Activated CD4-positive, alpha-beta T cell treated with anti-CD3 and anti-CD28 coated beads, Interleukin-10, Interleukin-2, amounts not matched to agents 100 ng/mL and 50 ng/mL, durations not matched to agents 16 hours and 8 hours (primary cell): ENCODE measurements around the gene NFATC1.
"Not testable (repeated sequence)": the region's sequence is repeated elsewhere in the genome, so short reads cannot be mapped to it uniquely, and the experiment has no call there.

Experiments used
- DNase-seq: peaks from one replicate; pipeline ENCODE4 v3.0.0-alpha.2; 2020

Gene NFATC1

DNA sequence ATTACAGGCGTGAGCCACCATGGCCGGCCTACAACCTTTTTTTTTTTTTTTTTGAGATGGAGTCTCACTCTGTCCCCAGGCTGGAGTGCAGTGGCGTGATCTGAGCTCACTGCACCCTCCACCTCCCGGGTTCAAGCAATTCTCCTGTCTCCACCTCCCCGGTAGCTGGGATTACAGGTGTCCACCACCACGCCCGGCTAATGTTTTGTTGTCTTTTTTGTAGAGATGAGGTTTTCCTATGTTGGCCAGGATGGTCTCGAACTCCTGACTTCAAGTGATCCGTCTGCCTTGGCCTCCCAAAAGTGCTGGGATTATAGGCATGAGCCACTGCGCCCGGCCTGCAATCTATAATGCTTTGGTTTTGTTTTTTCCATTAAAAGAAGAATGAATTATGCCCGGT, 19.1 kb upstream of the NFATC1 start:
- not testable (repeated sequence) for DNase-seq

DNA sequence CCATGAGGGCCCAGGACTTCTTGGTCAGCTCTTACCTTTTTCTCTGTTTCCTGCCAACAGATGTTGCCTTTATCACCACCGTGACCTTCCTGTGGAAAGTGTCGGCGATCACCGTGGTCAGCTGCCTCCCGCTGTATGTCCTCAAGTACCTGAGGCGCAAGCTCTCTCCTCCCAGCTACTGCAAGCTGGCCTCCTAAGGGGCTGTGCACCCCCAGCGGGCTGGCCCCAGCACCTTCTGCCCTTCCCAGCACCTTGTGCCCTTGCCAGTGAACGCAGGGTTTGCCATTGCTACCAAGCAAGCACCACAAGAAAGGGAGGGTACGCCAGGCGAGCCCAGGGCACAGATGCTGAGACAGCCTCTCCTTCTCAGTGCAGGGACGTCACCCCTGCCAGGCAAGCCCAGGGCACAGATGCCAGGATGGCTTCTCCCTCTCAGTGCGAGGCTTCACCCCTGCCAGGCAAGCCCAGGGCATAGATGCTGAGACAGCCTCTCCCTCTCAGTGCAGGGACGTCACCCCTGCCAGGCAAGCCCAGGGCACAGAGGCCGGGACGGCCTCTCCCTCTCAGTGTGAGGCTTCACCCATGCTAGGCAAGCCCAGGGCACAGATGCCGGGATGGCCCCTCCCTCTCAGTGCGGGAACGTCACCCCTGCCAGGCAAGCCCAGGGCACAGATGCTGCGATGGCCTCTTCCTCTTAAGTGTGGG, 18.4 kb upstream of the NFATC1 start:
- DNase-seq = no peak

DNA sequence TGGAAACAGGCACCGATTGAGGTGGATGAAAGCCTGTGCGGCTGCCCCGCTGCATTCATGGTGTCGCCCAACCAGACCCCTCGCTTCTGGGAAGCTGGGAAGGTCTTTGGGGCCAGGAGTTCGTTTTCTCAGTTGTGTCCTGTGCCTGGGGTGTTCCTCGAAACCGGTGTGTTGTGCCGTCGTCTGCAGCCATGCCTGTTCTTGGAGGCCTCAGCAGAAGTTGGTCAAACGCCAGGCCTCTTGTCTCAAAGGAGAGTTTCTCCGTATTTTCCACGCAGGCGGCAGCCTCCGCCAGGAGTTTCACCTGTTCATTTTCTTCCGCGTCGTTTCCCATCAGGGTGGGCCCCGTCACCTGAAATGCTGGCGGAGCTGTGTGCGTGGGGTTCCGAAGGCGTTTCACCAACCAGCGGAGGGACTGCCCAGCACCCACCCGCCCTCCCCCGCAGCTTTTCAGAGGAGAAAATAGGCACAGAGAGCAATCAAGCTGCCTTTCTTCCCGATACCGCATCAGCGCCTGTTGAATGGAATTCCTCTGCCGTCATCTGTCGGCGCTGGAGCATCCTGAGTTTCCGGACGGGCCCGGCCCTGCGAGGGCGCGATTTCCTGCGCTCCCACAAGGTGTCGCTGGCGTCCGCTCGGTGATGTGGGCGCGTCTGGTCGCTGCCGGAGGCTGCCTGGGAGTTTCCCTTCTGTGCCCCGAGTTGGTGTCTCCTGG, 17.0 kb upstream of the NFATC1 start:
- peak; percentile 83 for DNase-seq

DNA sequence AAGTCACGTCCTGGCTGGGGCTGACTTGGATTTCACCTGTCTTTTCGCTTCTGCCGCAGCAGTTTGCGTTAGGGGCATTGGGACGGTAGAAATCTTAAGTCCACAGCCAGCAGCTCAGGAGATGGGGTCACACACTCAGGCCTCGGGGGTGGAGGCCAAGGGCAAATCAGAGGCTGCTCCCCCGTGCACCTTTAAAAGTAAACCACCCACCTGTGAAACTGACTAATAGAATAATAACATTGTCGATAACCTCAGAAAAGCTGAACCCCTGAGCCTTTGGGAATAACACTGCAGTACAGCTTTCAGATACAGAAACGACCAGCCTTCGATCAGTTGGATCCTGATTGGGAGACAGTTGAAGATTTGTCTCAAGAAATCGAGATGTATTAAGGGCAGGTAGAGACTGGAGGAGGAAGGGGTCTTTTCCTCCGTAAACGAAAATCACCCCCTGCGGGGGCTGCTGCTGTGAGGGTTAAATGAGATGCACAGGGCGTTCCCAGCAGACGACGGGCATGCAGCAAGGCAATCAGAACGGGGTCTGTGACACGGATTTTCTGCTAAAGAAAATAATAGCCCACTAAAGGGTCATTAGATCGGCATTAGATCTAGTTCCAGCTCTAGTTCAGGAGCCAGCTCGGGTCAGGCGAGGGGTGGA, 16.4 kb upstream of the NFATC1 start:
- DNase-seq = no peak

DNA sequence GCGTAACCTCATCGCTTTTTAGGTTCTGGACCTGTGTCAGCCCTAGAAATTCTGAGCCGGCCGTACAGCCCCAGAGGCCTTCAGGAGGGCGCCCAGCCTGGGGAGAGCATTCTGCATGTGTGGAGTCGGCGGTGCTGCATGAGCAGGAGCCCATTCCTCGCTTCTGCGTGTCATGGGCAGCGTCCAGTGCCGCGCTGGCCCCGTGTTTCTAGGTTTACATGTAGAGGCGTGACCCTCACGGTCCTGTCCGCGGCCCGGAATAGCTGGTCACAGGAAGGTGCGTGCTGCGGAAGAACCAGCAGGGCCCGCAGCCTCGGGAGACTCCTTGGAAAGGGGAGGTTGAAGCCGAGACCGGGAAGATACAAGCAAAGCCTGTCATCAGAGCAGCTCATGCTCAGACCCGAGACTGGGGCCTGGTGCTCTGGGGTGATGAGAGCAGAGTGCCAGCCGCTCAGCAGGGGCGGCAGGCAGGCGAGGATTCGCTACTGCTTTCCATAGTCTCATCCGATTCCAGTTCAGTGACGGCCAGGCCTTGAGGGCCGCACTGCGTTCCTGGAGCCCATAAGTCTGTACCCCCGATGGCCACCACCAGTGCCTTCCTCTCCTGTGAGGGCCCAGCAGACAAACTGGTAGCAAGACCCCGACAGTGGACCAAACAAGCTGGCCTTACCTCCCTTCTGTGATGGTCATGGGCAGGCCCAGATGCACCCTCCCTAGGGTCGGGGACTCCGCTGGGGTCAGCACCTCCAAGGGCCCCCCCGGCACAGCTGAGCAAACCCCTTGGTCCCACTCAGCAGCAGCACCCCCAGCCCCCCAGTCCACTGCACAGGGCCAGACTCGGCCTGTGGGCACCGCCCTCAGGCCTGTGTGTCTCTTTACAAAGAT, 15.6 kb upstream of the NFATC1 start:
- no peak for DNase-seq

DNA sequence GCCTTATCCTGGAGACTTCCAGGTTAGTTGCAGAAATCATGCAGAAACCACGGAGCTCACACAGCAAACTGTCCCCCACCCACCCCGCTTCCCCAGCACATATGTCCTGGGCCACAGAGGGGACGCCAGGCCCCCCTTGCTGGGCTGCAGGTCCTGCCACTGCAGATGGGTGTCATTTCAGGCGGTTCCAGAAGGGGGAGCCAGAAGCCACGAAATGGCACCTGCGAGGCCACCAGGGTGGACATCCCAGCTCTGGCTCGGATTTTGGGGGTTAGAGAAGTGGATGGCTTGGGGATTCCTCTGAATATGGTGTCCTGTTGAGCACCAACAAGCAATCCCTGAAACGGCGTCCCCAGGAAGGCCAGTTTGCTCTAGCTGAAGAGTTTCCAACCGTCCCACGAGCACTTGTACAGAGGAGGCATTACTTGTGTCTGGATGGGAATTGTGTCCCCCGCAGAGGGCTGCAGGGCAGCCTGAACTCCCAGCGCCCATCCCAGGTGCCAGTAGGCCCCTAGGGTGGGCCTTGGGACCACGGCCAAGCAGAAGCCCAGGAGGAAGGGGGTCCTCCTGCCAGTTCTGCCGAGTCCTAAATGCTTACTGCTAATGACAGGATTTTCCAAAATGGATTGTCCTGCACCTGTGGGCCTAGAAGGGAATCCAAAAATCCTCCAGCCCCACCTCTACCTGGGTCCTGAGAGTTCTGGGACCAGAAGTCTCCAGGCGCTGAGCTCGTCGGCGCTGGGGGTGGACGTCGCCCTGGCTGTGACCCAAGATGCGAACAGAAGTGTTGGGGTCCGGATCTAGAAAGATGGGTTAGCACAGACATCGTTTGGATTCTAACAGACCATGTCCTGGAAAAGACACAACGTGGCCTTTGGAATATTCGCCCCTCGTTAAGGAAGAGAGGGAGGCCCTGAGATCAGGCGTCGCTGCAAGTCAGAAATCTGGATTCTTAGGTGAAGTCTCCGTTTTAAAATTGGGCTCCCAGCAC, 14.6 kb upstream of the NFATC1 start:
- DNase-seq = peak; percentile 71

DNA sequence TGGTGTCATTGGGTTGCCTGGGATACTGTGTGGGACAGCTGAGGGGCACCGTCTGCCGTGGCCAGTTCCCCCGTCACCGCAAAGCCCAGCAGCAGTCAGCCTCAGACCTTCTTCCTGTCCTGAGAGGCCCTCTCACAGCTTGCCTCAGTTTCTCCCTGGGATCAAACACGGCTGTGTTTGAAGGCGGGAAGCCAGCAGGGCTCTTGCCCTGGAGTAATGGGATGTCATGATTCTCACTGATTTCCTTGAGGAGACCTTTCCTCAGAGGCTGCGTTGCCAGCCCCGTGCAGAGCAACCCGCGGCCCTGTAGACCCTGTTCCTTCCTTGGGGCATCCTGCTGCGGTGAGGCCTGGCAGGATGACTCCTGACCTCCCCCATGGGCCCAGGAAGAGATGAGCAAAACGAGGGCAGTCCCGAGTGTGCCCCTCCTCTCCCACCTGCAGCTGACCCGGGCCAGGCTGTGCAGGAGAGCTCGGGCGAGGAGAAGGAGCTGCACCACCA, 13.9 kb upstream of the NFATC1 start:
- no peak for DNase-seq

DNA sequence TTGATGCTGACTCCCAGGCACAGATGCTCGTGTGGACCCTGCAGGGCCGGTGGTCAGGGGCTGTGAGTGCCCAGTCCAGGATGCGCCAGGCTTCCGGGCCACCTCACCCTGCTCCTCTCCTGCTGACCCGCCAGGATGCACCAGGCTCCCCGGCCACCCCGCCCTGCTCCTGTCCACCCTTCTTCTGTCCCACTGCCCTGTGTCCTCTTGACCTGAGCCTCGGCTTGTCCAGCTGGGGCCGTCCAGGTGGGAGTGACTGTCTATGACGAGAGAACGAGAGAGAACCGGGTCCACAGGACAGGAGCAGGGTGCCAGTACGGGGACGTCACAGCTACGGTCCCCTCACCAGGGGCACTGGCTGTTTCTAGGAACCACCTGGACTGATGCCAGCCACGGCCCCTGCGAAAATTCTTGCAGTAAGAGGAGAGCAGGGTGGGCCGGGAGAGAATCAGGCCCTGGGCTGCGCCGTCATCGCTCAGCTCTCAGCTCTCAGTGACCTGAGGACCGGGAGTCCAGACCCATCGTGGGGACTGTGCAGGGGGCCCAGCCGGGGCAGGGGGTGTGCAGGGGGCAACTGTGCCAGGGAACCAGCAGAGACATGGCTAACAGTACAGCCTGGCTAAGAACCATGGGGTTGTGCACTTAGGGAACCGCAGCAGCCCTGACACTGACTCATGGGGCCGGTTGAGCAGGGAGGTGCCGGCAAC, 12.9 kb upstream of the NFATC1 start:
- DNase-seq = no peak

DNA sequence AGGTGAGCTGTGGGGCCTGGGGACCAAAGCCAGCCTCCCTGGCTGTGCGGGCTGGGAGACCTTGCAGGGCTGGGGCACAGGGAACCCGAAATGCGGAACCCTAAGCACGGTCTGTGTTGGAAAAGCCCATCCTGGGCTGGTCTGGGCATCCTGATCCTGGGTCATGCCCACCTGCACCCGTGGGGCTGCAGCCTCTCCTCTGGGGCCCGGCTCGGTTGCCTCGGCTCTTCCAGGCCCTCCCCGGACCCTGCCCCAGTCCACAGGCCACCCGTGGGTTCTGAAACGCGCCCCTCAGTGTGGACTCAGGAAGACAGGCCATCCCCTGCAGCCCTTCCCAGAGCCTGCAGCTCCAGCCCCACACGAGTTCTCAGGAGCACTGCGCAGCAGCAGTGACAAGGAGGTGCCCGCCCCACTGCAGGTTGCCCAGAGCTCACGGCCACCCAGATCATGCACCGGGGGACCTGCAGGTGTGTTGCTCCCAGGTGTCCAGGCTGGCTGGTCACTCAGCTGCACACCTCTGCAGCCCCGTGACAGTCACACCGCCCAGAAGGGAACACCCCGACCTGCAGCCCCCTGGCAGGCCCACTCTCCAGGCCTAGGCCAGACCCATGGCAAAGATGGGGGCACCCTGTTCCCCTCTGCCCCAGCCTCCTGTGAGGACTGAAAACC, 12.2 kb upstream of the NFATC1 start:
- no peak for DNase-seq

DNA sequence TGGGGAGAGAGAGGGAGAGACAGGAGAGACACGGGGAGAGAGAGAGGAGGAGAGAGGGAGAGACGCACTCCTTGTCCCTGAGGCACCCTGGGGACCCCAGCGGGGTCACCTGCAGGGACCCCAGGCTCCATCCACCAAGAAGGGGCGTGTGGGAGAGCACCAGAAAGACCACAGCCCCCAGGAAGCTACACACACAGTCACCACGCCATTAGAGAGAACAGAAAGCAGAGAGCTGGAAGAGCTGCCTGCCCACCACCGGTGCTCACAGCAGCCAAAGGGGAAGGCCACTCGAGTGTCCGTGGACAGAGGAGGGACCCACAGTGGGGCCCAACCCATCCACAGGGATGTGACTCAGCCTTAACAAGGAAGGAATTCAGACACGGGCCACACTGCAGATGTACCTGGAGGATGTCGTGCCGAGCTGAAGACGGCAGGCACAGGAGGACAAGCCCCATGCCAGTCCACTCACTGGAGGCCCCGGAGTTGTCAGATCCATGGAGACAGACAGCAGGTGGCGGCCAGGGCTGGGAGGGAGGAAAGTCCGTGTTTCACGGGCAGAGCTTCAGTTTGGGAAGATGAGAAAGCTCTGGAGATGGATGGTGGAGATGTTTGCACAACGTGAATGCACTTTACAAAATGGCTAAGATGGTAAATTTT, 11.5 kb upstream of the NFATC1 start:
- DNase-seq = no peak

DNA sequence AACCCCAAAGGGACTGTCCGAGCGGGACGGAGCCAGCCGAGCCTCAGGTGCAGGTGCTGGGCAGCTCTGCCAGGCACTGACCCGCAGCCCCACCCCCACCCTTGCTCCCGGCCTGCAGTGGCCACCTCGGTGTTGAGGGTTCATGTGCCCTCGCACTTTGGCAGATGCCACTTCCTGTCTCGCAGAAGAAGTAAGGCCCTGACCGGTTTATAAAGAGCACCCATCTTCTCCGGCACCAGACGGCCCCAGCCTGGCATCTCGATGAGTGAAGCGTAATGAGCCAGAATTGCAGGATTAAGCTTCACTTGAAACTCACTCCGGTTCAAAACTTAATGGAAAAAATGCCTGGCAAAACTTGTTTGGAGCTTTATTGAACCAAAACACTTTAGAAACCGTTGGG, 10.9 kb upstream of the NFATC1 start:
- no peak for DNase-seq

DNA sequence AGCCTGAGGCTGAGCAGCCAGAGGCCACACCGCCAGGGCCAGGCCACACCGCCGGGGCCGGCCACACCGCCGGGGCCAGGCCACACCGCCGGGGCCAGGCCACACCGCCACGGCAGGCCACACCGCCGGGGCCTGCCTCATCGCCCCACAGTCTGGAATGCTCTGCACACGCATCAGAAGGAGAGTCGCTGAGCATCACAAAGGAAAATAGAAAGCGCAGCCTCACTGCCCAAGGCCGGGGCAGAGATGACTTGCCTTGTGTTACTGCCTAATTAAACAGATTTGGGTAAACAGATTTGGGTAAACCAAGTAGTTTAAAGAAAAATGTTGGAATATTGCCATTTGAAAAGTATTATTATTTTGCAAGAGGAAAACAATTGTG, 10.4 kb upstream of the NFATC1 start:
- no peak for DNase-seq

DNA sequence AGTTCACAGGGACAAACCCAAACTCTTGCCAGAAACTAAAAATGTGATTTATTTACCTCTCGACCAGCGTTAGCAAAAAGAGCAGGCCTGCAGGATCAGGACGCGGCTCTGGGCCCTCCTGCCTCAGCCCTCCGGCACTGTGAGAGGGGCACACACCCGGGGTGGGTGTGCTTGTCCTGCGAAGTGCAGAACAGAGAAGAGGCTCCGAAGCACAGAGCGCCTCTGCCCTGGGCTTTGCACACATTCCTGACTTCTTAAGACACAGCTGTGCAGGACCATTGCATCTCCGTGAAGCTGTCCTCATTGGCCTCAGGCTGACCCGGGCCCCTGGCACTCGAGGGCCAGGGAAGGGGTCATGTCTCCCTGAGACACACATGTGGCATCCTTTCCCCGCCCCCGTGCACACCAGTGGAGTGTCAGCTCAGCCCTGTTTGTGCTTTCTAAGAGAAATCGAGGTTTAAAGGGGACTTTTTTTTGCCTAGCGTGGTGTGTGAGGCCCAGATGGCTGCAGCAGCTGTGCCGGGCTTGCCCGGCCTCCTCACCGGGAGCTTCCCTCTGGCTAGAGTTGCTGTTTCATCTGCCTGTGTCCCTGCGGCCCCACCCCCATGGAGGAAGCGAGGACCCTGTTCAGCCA, 9.9 kb upstream of the NFATC1 start:
- no peak for DNase-seq

DNA sequence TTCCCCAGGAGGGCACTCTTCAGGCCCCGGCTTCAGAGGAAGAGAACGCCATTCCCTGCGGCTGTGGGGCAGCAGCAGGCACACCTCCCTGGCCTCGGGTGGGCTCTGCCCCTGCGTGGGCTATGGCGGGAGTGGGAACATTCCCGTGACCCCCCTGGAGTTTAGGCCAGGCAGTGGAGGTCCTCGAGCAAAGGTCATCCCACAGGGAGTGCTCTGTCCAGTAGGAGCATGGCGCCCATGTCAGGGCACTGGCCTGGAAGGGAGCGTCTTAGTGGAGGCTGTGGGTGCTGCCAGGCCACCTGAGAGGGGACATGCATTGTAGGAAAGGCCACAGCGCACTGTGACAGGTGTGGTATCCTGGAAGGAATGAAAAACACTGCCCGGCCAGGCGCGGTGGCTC, 9.2 kb upstream of the NFATC1 start:
- DNase-seq = no peak

DNA sequence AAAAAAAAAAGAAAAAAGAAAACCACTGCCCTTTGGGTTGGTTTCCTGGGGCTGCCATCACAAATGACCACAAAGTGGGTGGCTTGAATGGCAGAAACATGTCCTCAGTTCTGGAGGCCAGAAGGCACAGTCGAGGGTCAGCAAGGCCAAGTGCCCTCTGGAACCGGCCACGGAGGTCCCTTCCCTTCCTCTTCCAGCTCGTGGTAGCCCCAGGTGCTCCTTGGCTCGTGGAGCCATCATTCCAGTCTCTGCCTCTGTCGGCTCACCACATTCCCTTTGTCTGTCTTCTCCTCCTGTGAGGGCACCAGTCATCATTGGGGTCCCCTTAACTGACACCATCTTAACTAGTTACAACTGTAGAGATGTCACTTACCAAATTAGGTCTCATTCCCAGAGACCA, 8.5 kb upstream of the NFATC1 start:
- DNase-seq = no peak

DNA sequence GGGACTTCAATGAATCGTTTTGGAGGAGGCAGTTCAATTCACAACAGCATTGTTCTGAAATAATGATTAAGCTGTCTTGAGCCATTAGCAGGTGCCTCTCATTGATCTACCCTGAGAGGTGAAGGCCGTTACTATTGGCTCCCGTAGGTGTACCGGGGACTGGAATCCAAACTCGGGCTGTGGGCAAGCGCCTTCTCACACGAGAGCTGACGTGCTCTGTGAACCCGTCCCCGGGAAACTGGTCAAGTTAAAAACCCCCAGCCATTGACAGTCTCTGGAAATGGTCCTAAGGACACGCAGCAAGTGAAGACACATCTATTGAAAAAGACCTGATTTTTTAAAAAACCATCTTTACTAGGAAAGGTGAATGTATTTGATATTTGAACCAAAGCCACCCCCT, 8.1 kb upstream of the NFATC1 start:
- no peak for DNase-seq

DNA sequence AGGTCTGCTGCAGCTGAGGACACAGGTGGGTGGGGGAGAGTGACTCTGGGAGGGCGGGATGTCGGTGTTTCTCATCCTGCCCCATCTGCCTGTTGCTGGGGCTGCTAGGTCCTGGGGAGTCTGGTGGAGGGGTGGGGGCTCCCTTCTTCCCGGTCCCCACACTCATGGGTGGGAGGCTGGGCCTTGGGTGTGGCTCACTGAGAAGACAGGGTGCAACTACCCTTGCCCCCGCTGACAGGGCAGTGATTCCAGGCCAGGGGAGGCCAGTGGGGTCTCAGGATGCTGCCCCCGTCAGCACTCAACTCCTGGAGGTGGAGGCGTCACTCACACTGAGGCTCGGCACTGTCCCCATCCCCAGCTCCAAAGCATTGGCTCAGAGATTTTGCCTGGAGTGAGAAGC, 7.7 kb upstream of the NFATC1 start:
- DNase-seq = no peak

DNA sequence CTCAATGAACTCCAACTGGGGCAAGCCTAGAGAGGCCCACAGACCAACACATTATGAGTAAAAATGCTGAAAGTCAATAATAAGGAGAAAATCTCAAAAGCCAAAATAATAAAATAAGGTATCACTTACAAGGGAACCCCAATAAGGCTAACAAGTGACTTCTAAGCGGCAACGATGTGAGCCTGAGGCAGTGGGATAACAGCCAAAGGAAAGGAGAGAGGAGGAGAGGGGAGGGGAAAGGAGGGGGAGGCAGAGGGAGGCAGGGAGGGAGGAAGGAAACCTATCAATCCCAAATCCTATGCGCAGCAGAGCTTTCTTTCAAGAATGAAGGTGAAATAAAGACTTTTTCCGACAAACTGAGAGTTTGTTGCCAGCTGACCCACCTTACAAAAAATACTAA, 6.0 kb upstream of the NFATC1 start:
- DNase-seq = no peak

DNA sequence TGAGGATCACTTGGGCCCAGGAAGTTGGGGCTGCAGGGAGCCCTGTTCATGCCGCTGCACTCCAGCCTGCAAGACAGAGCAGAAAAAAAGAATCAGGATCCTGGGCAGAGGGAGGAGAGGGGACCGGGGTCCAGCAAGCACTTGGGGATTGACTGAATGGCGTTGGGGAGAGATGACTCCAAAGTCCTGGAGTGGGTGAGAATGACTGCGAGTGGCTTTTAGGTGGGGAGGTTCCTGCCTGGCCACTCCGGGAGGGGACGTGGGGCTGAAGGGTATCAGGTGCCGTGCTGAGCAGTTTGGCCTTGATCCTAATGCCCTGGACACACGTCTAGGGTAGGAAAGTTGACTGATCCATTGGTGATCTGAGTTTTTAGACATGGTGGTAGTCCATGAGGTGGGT, 3.5 kb upstream of the NFATC1 start:
- DNase-seq = no peak
